ENCODE data around the gene SRP68.

Gene SRP68

DNA sequence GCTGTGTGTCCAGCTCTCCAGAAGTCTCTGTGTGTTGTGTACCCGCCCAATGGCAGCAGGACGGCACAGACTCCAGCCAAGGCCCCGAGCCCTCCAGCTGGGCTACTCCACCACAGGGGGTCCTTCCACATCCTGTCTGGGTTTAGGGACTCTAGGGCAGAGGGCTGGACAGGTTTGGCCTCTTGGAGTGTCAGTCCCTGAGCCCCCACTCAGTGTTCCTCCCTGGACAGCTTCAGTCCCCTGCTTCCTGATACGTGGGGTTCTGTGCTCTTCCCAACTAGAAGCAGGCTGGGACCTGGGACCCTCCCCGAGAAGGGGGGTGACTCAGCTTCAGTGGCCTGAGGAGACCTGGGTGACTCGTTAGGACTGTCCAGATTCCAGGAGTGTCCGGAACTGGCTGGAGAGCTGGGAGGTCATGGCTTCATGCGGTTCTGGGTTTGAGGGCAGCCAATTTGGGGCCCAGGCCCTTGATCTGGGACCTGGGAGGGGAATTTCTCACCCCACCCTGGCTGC is 67.5 kb downstream of the SRP68 start:
- DNase-seq (no peak), ATAC-seq (replicated peaks) (no peak)
- Mint-ChIP-seq H3K27me3 (no peaks in the 10 kb centered on the region), H3K9me3 (no peaks in the 10 kb centered on the region), H3K4me1 (peaks cover 2 to 8% of the 10 kb centered on the region in 2 donors), H3K4me3 (no peak overlapping the region), H3K36me3 (peaks cover 9 to 18% of the 10 kb centered on the region in 2 donors), H3K27ac (no peak overlapping the region)

GRCh38 chr17:76003915-76004314 is 68.4 kb downstream of the SRP68 start:
- Mint-ChIP-seq H3K4me3 (no peak overlapping the region), H3K36me3 (peaks cover 9 to 20% of the 10 kb centered on the region in 2 donors), H3K4me1 (peaks cover 2 to 8% of the 10 kb centered on the region in 2 donors), H3K27ac (no peak overlapping the region), H3K9me3 (no peaks in the 10 kb centered on the region), H3K27me3 (no peaks in the 10 kb centered on the region)
- DNase-seq (no peak), ATAC-seq (replicated peaks) (no peak)

DNA sequence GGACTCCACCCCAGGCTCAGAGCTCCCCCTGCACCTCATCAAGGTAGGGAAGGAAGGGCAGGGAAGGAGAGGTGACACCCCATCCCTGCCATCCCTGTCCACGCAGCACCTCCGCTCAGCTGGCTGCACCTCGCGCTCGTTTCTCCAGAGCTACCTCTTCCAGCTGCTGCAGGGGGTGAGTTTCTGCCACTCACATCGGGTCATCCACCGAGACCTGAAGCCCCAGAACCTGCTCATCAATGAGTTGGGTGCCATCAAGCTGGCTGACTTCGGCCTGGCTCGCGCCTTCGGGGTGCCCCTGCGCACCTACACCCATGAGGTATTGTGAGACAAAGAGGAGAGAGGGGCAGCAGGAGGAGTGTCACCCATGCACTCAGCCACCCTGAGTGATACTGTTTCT is 70.2 kb downstream of the SRP68 start:
- DNase-seq, result no peak
- Mint-ChIP-seq H3K27me3 (no peaks in the 10 kb centered on the region), H3K36me3 (peaks cover 9 to 21% of the 10 kb centered on the region in 2 donors), H3K9me3 (no peaks in the 10 kb centered on the region), H3K4me1 (peaks cover 9 to 20% of the 10 kb centered on the region in 2 donors), H3K4me3 (no peak overlapping the region), H3K27ac (peak overlapping the region; percentile 42)
- ATAC-seq (replicated peaks), result no peak

- peaks cover 16 to 27% of the 10 kb centered on the region in 2 donors for H3K4me1 Mint-ChIP-seq
Measured at GRCh38 chr17:76000755-76001521, 71.4 kb downstream of the SRP68 start, which contains the start of gene CDK3. Gene CDK3 (plus strand): TSS chr17:76000855. CDS start chr17:76001426, 571 bp downstream.

DNA sequence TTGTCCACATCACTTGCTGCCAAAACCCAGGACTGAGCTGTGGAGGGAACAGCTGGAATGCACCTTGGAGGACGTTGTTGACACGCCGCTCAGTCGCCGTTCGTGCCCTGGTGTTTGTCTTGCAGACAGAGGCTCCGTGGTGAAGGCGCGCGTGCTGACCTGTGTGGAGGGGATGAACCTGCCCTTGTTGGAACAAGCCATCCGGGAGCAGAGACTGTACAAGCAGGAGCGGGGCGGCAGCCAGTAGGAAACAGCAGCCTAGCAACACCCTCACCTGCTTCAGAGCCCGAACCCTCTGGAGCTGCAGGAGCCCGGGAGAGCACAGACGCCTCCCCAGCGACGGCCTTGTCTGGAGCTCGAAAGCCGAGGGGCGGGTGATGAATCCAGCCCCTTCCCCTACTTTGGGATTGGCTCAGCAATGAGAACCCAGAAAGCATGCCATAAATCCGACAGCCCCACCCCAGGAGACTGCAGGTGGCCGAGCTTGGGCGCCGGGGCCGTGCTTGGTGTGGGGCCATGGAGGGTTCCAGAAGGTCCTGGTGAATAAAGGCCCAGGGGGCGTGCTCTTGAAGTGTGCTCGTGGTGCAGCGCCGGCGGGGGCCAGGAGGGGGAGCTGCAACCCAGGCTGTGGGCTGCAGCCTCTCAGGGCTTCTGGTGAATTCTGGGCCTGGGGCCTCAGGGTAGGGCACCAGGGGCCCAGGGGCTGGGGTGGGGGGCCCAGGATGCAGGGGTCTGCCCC is 72.1 kb downstream of the SRP68 start:
- no peak overlapping the region for H3K4me3 Mint-ChIP-seq
- no peaks in the 10 kb centered on the region for H3K27me3 Mint-ChIP-seq
- H3K9me3 Mint-ChIP-seq, result no peaks in the 10 kb centered on the region
- peak; percentile 24 for DNase-seq
- peaks cover 15 to 20% of the 10 kb centered on the region in 2 donors for H3K4me1 Mint-ChIP-seq
- H3K27ac Mint-ChIP-seq, result no peak overlapping the region
- peaks cover 9 to 15% of the 10 kb centered on the region in 2 donors for H3K36me3 Mint-ChIP-seq
- peak; percentile 74 to 75 for ATAC-seq (replicated peaks)

More at GRCh38 chr17:76000755-76001521, 71.4 kb downstream of the SRP68 start, which contains the start of gene CDK3:
- no peaks in the 10 kb centered on the region for H3K27me3 Mint-ChIP-seq
- H3K36me3 Mint-ChIP-seq, result peaks cover 7 to 22% of the 10 kb centered on the region in 2 donors
- DNase-seq (no peak), ATAC-seq (replicated peaks) (no peak)
- H3K4me3 Mint-ChIP-seq, result no peak within 1 kb of the TSS
- peak within 1 kb of the TSS; percentile 51 for H3K27ac Mint-ChIP-seq
- H3K9me3 Mint-ChIP-seq, result no peaks in the 10 kb centered on the region

GRCh38 chr17:75998327-75998795 is 74.0 kb downstream of the SRP68 start:
- Mint-ChIP-seq H3K4me1 (peaks cover 14 to 19% of the 10 kb centered on the region in 2 donors), H3K27ac (no peak overlapping the region), H3K9me3 (no peaks in the 10 kb centered on the region), H3K36me3 (peaks cover 13 to 15% of the 10 kb centered on the region in 2 donors), H3K4me3 (no peak overlapping the region), H3K27me3 (no peaks in the 10 kb centered on the region)
- ATAC-seq (replicated peaks) (no peak), DNase-seq (no peak)

GRCh38 chr17:75996665-75997590 is 75.4 kb downstream of the SRP68 start:
- H3K36me3 Mint-ChIP-seq, result peaks cover 15 to 17% of the 10 kb centered on the region in 2 donors
- H3K9me3 Mint-ChIP-seq, result no peaks in the 10 kb centered on the region
- DNase-seq (peak; percentile 23), ATAC-seq (replicated peaks) (peak; percentile 66 to 78)
- peak overlapping the region; percentile 55 to 72 for H3K4me3 Mint-ChIP-seq
- H3K27ac Mint-ChIP-seq, result peak overlapping the region; percentile 84
- H3K27me3 Mint-ChIP-seq, result no peaks in the 10 kb centered on the region
- peaks cover 16 to 23% of the 10 kb centered on the region in 2 donors for H3K4me1 Mint-ChIP-seq

GRCh38 chr17:75995385-75995925 is 76.9 kb downstream of the SRP68 start:
- Mint-ChIP-seq H3K9me3 (no peaks in the 10 kb centered on the region), H3K4me3 (no peak overlapping the region), H3K27me3 (no peaks in the 10 kb centered on the region), H3K4me1 (peaks cover 19 to 31% of the 10 kb centered on the region in 2 donors), H3K36me3 (peaks cover 16 to 17% of the 10 kb centered on the region in 2 donors), H3K27ac (no peak overlapping the region)
- DNase-seq, result no peak
- ATAC-seq (replicated peaks), result no peak

DNA sequence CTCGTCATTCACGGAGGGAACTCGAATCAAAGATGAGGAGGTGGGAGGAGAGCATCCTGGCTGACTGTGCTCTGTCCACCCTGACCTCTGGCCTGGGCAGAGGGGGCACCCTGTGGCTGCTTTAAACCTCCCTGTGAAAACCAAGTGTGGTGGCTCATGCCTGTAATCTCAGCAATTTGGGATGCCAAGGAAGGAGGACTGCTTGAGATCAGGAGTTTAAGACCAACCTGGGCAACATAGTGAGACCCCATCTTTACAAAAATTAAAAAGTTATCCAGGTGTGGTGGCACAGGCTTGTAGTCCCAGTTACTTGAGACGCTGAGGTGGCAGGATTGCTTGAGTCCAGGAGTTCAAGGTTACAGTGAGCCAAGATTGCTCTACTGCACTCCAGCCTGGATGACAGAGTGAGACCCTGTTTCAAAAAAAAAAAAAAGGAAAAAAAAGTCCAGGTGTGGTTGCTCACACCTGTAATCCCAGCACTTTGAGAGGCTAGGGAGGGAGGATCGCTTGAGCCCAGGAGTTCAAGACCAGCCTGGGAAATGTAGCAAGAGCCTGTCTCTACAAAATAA is 77.4 kb downstream of the SRP68 start:
- Mint-ChIP-seq H3K4me1 (peaks cover 19 to 31% of the 10 kb centered on the region in 2 donors), H3K27me3 (no peaks in the 10 kb centered on the region), H3K36me3 (peaks cover 16% of the 10 kb centered on the region in 2 donors), H3K27ac (no peak overlapping the region), H3K9me3 (no peaks in the 10 kb centered on the region), H3K4me3 (no peak overlapping the region)
- ATAC-seq (replicated peaks) (no peak), DNase-seq (no peak)

GRCh38 chr17:75991396-75991795 is 80.9 kb downstream of the SRP68 start:
- no peaks in the 10 kb centered on the region for H3K9me3 Mint-ChIP-seq
- H3K4me3 Mint-ChIP-seq, result no peak overlapping the region
- peaks cover 16 to 23% of the 10 kb centered on the region in 2 donors for H3K36me3 Mint-ChIP-seq
- H3K4me1 Mint-ChIP-seq, result peaks cover 5 to 12% of the 10 kb centered on the region in 2 donors
- no peak overlapping the region for H3K27ac Mint-ChIP-seq
- H3K27me3 Mint-ChIP-seq, result no peaks in the 10 kb centered on the region
- DNase-seq, result no peak
- no peak for ATAC-seq (replicated peaks)
